ENCODE data around the gene MRPS30. TPM values are rescaled to one million over a fixed set of nuclear protein-coding genes. Genes with fewer than 3 reads are reported as not detected.
A peak's percentile ranks its signal among the peaks of the same experiment; 100 is the strongest.
"Not testable (repeated sequence)": the region's sequence is repeated elsewhere in the genome, so short reads cannot be mapped to it uniquely, and the experiment has no call there.

MRPS30 gene
- total and polyA plus RNA-seq, 4 donors, result 33.8 to 123 (median 56.7) TPM

DNA sequence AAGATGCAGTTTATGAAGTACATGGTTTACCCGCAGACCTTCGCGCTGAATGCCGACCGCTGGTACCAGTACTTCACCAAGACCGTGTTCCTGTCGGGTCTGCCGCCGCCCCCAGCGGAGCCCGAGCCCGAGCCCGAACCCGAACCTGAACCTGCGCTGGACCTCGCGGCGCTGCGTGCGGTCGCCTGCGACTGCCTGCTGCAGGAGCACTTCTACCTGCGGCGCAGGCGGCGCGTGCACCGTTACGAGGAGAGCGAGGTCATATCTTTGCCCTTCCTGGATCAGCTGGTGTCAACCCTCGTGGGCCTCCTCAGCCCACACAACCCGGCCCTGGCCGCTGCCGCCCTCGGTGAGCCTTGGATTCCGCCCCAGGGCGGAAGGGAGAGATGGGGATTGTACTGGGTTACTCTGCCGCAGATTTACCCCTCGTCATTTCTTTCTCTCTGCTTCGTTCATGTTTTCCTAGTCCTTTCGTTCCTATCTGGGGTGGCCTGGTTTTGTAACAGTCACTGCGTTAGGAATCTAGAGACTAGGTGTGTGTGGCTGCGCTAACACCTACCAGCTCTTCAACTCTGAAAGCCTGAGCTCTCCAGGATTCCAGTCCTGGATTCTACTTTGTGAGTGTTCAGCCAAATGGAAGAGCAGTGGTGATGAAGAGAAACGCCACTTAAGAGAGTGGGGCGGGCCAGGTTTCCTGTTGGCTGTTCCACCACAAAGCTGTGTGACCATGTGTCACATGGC, 638 bp downstream of the MRPS30 start:
- Histone ChIP-seq H3K4me3 (ENCODE audit: low read depth, low read length) (peak overlapping the region; percentile 83), H3K9me3 (ENCODE audit: control insufficient read depth, insufficient read depth, low read length) (no peaks in the 10 kb centered on the region), H3K27me3 (ENCODE audit: control insufficient read depth, insufficient read depth, low read length) (no peaks in the 10 kb centered on the region), H3K36me3 (ENCODE audit: control insufficient read depth, insufficient read depth, low read length) (peaks cover 2% of the 10 kb centered on the region), H3K4me1 (ENCODE audit: control insufficient read depth, insufficient read depth, low read length) (no peaks in the 10 kb centered on the region), H3K27ac (ENCODE audit: low read depth, low read length) (peak overlapping the region; percentile 91)
- under 1% methylated on average over 31 of the region's 45 CpGs for WGBS (ENCODE audit: insufficient coverage)
- peak; percentile 12 to 67 (median 40) for DNase-seq (ENCODE audit: low read depth in 4 of 6, low spot score in 6 of 6)

GRCh38 chr5:44809956-44810420, 1.2 kb downstream of the MRPS30 start:
- H3K4me1 ChIP-seq (ENCODE audit: control insufficient read depth, insufficient read depth, low read length), result no peaks in the 10 kb centered on the region
- H3K27ac ChIP-seq (ENCODE audit: low read depth, low read length), result no peak overlapping the region
- H3K36me3 ChIP-seq (ENCODE audit: control insufficient read depth, insufficient read depth, low read length), result peaks cover 2% of the 10 kb centered on the region
- no peak for DNase-seq (ENCODE audit: low read depth in 4 of 6, low spot score in 6 of 6)
- no peaks in the 10 kb centered on the region for H3K27me3 ChIP-seq (ENCODE audit: control insufficient read depth, insufficient read depth, low read length)
- WGBS (ENCODE audit: insufficient coverage), result no CpG with 5 or more reads among the region's 11 CpGs
- H3K9me3 ChIP-seq (ENCODE audit: control insufficient read depth, insufficient read depth, low read length), result no peaks in the 10 kb centered on the region
- peak overlapping the region; percentile 83 for H3K4me3 ChIP-seq (ENCODE audit: low read depth, low read length)

GRCh38 chr5:44814761-44815160, 6.0 kb downstream of the MRPS30 start:
- H3K27me3 ChIP-seq (ENCODE audit: control insufficient read depth, insufficient read depth, low read length), result no peaks in the 10 kb centered on the region
- H3K36me3 ChIP-seq (ENCODE audit: control insufficient read depth, insufficient read depth, low read length), result peaks cover 5% of the 10 kb centered on the region
- no CpG with 5 or more reads among the region's 2 CpGs for WGBS (ENCODE audit: insufficient coverage)
- no peaks in the 10 kb centered on the region for H3K4me1 ChIP-seq (ENCODE audit: control insufficient read depth, insufficient read depth, low read length)
- H3K27ac ChIP-seq (ENCODE audit: low read depth, low read length), result no peak overlapping the region
- H3K9me3 ChIP-seq (ENCODE audit: control insufficient read depth, insufficient read depth, low read length), result no peaks in the 10 kb centered on the region
- H3K4me3 ChIP-seq (ENCODE audit: low read depth, low read length), result no peak overlapping the region
- DNase-seq (ENCODE audit: low read depth in 4 of 6, low spot score in 6 of 6), result no peak

- no peaks in the 10 kb centered on the region for H3K4me1 ChIP-seq (ENCODE audit: control insufficient read depth, insufficient read depth, low read length)
- no peak overlapping the region for H3K27ac ChIP-seq (ENCODE audit: low read depth, low read length)
- H3K4me3 ChIP-seq (ENCODE audit: low read depth, low read length), result no peak overlapping the region
- DNase-seq (ENCODE audit: low read depth in 4 of 6, low spot score in 6 of 6), result no peak
- peaks cover 2% of the 10 kb centered on the region for H3K36me3 ChIP-seq (ENCODE audit: control insufficient read depth, insufficient read depth, low read length)
- no peaks in the 10 kb centered on the region for H3K9me3 ChIP-seq (ENCODE audit: control insufficient read depth, insufficient read depth, low read length)
- 100% methylated on average over 1 of the region's 1 CpG for WGBS (ENCODE audit: insufficient coverage)
- no peaks in the 10 kb centered on the region for H3K27me3 ChIP-seq (ENCODE audit: control insufficient read depth, insufficient read depth, low read length)
Measured at GRCh38 chr5:44821164-44821563, 12.4 kb downstream of the MRPS30 start.

DNA sequence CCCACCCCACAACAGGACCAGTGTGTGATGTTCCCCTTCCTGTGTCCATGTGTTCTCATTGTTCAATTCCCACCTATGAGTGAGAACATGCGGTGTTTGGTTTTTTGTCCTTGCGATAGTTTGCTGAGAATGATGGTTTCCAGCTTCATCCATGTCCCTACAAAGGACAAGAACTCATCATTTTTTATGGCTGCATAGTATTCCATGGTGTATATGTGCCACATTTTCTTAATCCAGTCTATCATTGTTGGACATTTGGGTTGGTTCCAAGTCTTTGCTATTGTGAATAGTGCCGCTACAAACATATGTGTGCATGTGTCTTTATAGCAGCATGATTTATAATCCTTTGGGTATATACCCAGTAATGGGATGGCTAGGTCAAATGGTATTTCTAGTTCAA, 15.9 kb downstream of the MRPS30 start:
- H3K27ac ChIP-seq (ENCODE audit: low read depth, low read length); H3K9me3 ChIP-seq (ENCODE audit: control insufficient read depth, insufficient read depth, low read length); H3K27me3 ChIP-seq (ENCODE audit: control insufficient read depth, insufficient read depth, low read length); H3K4me3 ChIP-seq (ENCODE audit: low read depth, low read length); H3K4me1 ChIP-seq (ENCODE audit: control insufficient read depth, insufficient read depth, low read length); DNase-seq (ENCODE audit: low read depth in 4 of 6, low spot score in 6 of 6); H3K36me3 ChIP-seq (ENCODE audit: control insufficient read depth, insufficient read depth, low read length): not testable (repeated sequence)
- WGBS (ENCODE audit: insufficient coverage), result no CpG with 5 or more reads among the region's 3 CpGs

GRCh38 chr5:44827681-44828080, 18.9 kb downstream of the MRPS30 start:
- no peak overlapping the region for H3K27ac ChIP-seq (ENCODE audit: low read depth, low read length)
- WGBS (ENCODE audit: insufficient coverage), result no CpG with 5 or more reads among the region's 3 CpGs
- DNase-seq (ENCODE audit: low read depth in 4 of 6, low spot score in 6 of 6), result no peak
- H3K4me1 ChIP-seq (ENCODE audit: control insufficient read depth, insufficient read depth, low read length), result no peaks in the 10 kb centered on the region
- H3K36me3 ChIP-seq (ENCODE audit: control insufficient read depth, insufficient read depth, low read length), result no peaks in the 10 kb centered on the region
- no peak overlapping the region for H3K4me3 ChIP-seq (ENCODE audit: low read depth, low read length)
- H3K27me3 ChIP-seq (ENCODE audit: control insufficient read depth, insufficient read depth, low read length), result no peaks in the 10 kb centered on the region
- H3K9me3 ChIP-seq (ENCODE audit: control insufficient read depth, insufficient read depth, low read length), result no peaks in the 10 kb centered on the region

- Histone ChIP-seq H3K9me3 (ENCODE audit: control insufficient read depth, insufficient read depth, low read length) (no peaks in the 10 kb centered on the region), H3K4me3 (ENCODE audit: low read depth, low read length) (no peak overlapping the region), H3K27ac (ENCODE audit: low read depth, low read length) (no peak overlapping the region), H3K27me3 (ENCODE audit: control insufficient read depth, insufficient read depth, low read length) (no peaks in the 10 kb centered on the region), H3K4me1 (ENCODE audit: control insufficient read depth, insufficient read depth, low read length) (no peaks in the 10 kb centered on the region), H3K36me3 (ENCODE audit: control insufficient read depth, insufficient read depth, low read length) (no peaks in the 10 kb centered on the region)
- no CpG with 5 or more reads among the region's 1 CpG for WGBS (ENCODE audit: insufficient coverage)
- DNase-seq (ENCODE audit: low read depth in 4 of 6, low spot score in 6 of 6), result no peak
Measured at GRCh38 chr5:44828719-44829118, 20.0 kb downstream of the MRPS30 start.

- no peaks in the 10 kb centered on the region for H3K36me3 ChIP-seq (ENCODE audit: control insufficient read depth, insufficient read depth, low read length)
- no peaks in the 10 kb centered on the region for H3K4me1 ChIP-seq (ENCODE audit: control insufficient read depth, insufficient read depth, low read length)
- no peaks in the 10 kb centered on the region for H3K27me3 ChIP-seq (ENCODE audit: control insufficient read depth, insufficient read depth, low read length)
- no peak for DNase-seq (ENCODE audit: low read depth in 4 of 6, low spot score in 6 of 6)
- no peaks in the 10 kb centered on the region for H3K9me3 ChIP-seq (ENCODE audit: control insufficient read depth, insufficient read depth, low read length)
- H3K27ac ChIP-seq (ENCODE audit: low read depth, low read length), result no peak overlapping the region
- H3K4me3 ChIP-seq (ENCODE audit: low read depth, low read length), result no peak overlapping the region
- no CpG with 5 or more reads among the region's 1 CpG for WGBS (ENCODE audit: insufficient coverage)
Measured at GRCh38 chr5:44830951-44831350, 22.2 kb downstream of the MRPS30 start.

DNA sequence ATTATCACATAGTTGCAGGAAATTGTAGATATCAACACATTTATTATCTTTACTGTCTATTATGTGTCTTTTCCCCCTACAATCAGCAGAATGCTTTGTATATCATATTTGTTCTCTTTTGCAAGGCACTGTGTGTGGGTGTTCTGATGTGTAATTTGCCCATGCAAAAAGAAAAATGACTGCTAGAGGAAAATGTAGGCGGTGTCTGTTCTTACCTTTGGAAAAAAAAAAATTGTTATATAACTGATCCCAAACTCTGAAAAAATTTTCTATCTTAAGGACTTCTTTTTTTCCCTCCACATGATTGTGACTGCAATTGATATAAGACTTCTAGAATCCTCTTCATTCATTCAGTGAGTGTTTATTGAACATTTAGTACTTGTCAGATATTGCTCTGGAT, 24.5 kb downstream of the MRPS30 start:
- H3K27ac ChIP-seq (ENCODE audit: low read depth, low read length), result no peak overlapping the region
- WGBS (ENCODE audit: insufficient coverage), result no CpG with 5 or more reads among the region's 1 CpG

GRCh38 chr5:44835693-44836092, 26.9 kb downstream of the MRPS30 start:
- 100% methylated on average over 1 of the region's 3 CpGs for WGBS (ENCODE audit: insufficient coverage)
- Histone ChIP-seq H3K9me3 (ENCODE audit: control insufficient read depth, insufficient read depth, low read length) (peaks cover 8% of the 10 kb centered on the region), H3K4me1 (ENCODE audit: control insufficient read depth, insufficient read depth, low read length) (no peaks in the 10 kb centered on the region), H3K4me3 (ENCODE audit: low read depth, low read length) (no peak overlapping the region), H3K36me3 (ENCODE audit: control insufficient read depth, insufficient read depth, low read length) (no peaks in the 10 kb centered on the region), H3K27ac (ENCODE audit: low read depth, low read length) (no peak overlapping the region), H3K27me3 (ENCODE audit: control insufficient read depth, insufficient read depth, low read length) (no peaks in the 10 kb centered on the region)
- DNase-seq (ENCODE audit: low read depth in 4 of 6, low spot score in 6 of 6), result no peak

More for the DNA sequence above, 24.5 kb downstream of the MRPS30 start:
- Histone ChIP-seq H3K4me3 (ENCODE audit: low read depth, low read length) (no peak overlapping the region), H3K9me3 (ENCODE audit: control insufficient read depth, insufficient read depth, low read length) (no peaks in the 10 kb centered on the region), H3K36me3 (ENCODE audit: control insufficient read depth, insufficient read depth, low read length) (no peaks in the 10 kb centered on the region), H3K27me3 (ENCODE audit: control insufficient read depth, insufficient read depth, low read length) (no peaks in the 10 kb centered on the region), H3K4me1 (ENCODE audit: control insufficient read depth, insufficient read depth, low read length) (no peaks in the 10 kb centered on the region)
- DNase-seq (ENCODE audit: low read depth in 4 of 6, low spot score in 6 of 6), result no peak

Measured in spinal cord (tissue), 10 donors.